Common myeloid progenitor, CD34-positive (primary cell): ENCODE measurements around the gene CFAP43.
"Not testable (repeated sequence)": the region's sequence is repeated elsewhere in the genome, so short reads cannot be mapped to it uniquely, and the experiment has no call there.

ENCODE experiments used
- CTCF ChIA-PET: fragments of 350-600 bp; sonication (Branson Sonifier 250); formaldehyde crosslinking; loops from one replicate; lab custom pipeline; 2021; ENCODE audit warnings: antibody characterized with exemption; lab: Charles Lee
- POLR2A ChIA-PET: fragments of 350-600 bp; sonication (Branson Sonifier 250); formaldehyde crosslinking; loops from one replicate; lab custom pipeline; 2021; ENCODE audit warnings: antibody characterized with exemption; lab: Charles Lee
- DNase-seq, 3 donors: peaks; one replicate each; pipeline versions ENCODE4 v3.0.0 to v3.0.0-alpha.2; 2013
- H3K27ac ChIP-seq, 2 experiments: 1 replicate in 1 of 2; 2 replicates in 1 of 2; pipeline ENCODE4 v1.7.0; 2013; ENCODE audit warnings: inconsistent platforms in 2 of 2, low read length in 2 of 2, mild to moderate bottlenecking in 2 of 2, low read depth in 1 of 2, moderate library complexity in 1 of 2; ENCODE audit not compliant: severe bottlenecking in 2 of 2, insufficient read depth in 1 of 2, poor library complexity in 1 of 2
- H3K27me3 ChIP-seq, 5 experiments: replicated peaks in 2 of 5; 1 replicate in 3 of 5; 2 replicates in 2 of 5; pipeline versions ENCODE4 v1.6.1 to v1.7.0; 2013; ENCODE audit warnings: low read length in 4 of 5, mild to moderate bottlenecking in 2 of 5, moderate library complexity in 2 of 5, inconsistent platforms in 1 of 5; ENCODE audit not compliant: insufficient read depth in 5 of 5, control insufficient read depth in 4 of 5
- H3K36me3 ChIP-seq, 4 experiments: 1 replicate in 2 of 4; 2 replicates in 2 of 4; pipeline versions ENCODE4 v1.6.1 to v1.7.0; 2013; ENCODE audit warnings: low read length in 3 of 4, control low read depth in 1 of 4, mild to moderate bottlenecking in 1 of 4; ENCODE audit not compliant: control insufficient read depth in 4 of 4, insufficient read depth in 4 of 4
- H3K4me1 ChIP-seq, 4 experiments: 1 replicate in 3 of 4; 2 replicates in 1 of 4; pipeline versions ENCODE4 v1.6.1 to v1.7.1; 2013; ENCODE audit warnings: low read length in 3 of 4, mild to moderate bottlenecking in 3 of 4, control low read depth in 1 of 4, inconsistent platforms in 1 of 4, moderate library complexity in 1 of 4; ENCODE audit not compliant: control insufficient read depth in 4 of 4, insufficient read depth in 4 of 4; ENCODE audit errors: control extremely low read depth in 1 of 4
- H3K4me3 ChIP-seq, 7 experiments: 1 replicate in 4 of 7; 2 replicates in 3 of 7; pipeline versions ENCODE4 v1.5.1 to v1.7.0; 2013; ENCODE audit warnings: mild to moderate bottlenecking in 7 of 7, low read length in 6 of 7, moderate library complexity in 6 of 7, inconsistent platforms in 2 of 7, low read depth in 2 of 7, control low read depth in 1 of 7; ENCODE audit not compliant: insufficient read depth in 4 of 7, control insufficient read depth in 1 of 7; ENCODE audit errors: extremely low read depth in 1 of 7
- H3K9me3 ChIP-seq, 5 experiments: 1 replicate in 4 of 5; 2 replicates in 1 of 5; pipeline versions ENCODE4 v1.6.1 to v1.7.1; 2013; ENCODE audit warnings: low read length in 4 of 5, mild to moderate bottlenecking in 2 of 5, inconsistent platforms in 1 of 5, low read depth in 1 of 5, moderate library complexity in 1 of 5; ENCODE audit not compliant: control insufficient read depth in 4 of 5, insufficient read depth in 2 of 5; ENCODE audit errors: control extremely low read depth in 1 of 5
- WGBS: methylation state at CpG from one replicate; pipeline ENCODE4 v1.1.5; 2013; ENCODE audit not compliant: insufficient coverage; 5-methylcytosine and 5-hydroxymethylcytosine counted together

CFAP43 gene

GRCh38 chr10:104253606-104254410 is 21.6 kb upstream of the CFAP43 start:
- DNase-seq, result no peak
- CTCF ChIA-PET, result interaction anchor here (0.9 to 3.9 kb wide), 10 partner anchors 9 to 82 kb away, joined by 3 to 37 read pairs (median 4); no protein-coding TSS in a partner anchor

GRCh38 chr10:104253106-104253505 is 20.9 kb upstream of the CFAP43 start:
- Histone ChIP-seq H3K27ac (no peak overlapping the region), H3K9me3 (no peaks in the 10 kb centered on the region), H3K36me3 (peaks cover 0 to 4% (median 3%) of the 10 kb centered on the region in 4 experiments), H3K4me3 (no peak overlapping the region), H3K27me3 (no peaks in the 10 kb centered on the region), H3K4me1 (peaks cover 11 to 52% (median 32%) of the 10 kb centered on the region in 4 experiments)
- ChIA-PET CTCF (interaction anchor here (1.4 to 3.9 kb wide), 4 partner anchors 10 to 40 kb away, joined by 3 to 37 read pairs (median 8); no protein-coding TSS in a partner anchor), POLR2A (no interaction called here)
- DNase-seq, result no peak
- 90% methylated on average over 2 of the region's 2 CpGs for WGBS

More at GRCh38 chr10:104253606-104254410, 21.6 kb upstream of the CFAP43 start:
- POLR2A ChIA-PET, result interaction anchor here (2.1 kb wide), 1 partner anchor 20 kb away, joined by 13 read pairs; no protein-coding TSS in a partner anchor
- Histone ChIP-seq H3K9me3 (no peaks in the 10 kb centered on the region), H3K4me1 (peaks cover 11 to 50% (median 27%) of the 10 kb centered on the region in 4 experiments), H3K27ac (peak overlapping the region; percentile 69 to 86), H3K4me3 (peak overlapping the region in 6 of 7 experiments; percentile 80 to 93 (median 92)), H3K36me3 (peaks cover 2 to 11% (median 8%) of the 10 kb centered on the region in 4 experiments), H3K27me3 (no peaks in the 10 kb centered on the region)
- 73% methylated on average over 9 of the region's 10 CpGs for WGBS

- H3K4me1 ChIP-seq, result peaks cover 17 to 55% (median 38%) of the 10 kb centered on the region in 4 experiments
- CTCF ChIA-PET, result interaction anchor here (0.9 to 3.9 kb wide), 2 partner anchors 22 to 42 kb away, joined by 3 to 37 read pairs; no protein-coding TSS in a partner anchor
- POLR2A ChIA-PET, result no interaction called here
- H3K9me3 ChIP-seq, result no peaks in the 10 kb centered on the region
- no peak for DNase-seq
- H3K4me3 ChIP-seq, result no peak overlapping the region
- H3K36me3 ChIP-seq, result no peaks in the 10 kb centered on the region
- no peaks in the 10 kb centered on the region for H3K27me3 ChIP-seq
- no peak overlapping the region for H3K27ac ChIP-seq
These were observed 20.2 kb upstream of the CFAP43 start for GRCh38 chr10:104252368-104252767.

- no peak for DNase-seq
- no peaks in the 10 kb centered on the region for H3K27me3 ChIP-seq
- no peaks in the 10 kb centered on the region for H3K36me3 ChIP-seq
- POLR2A ChIA-PET, result no interaction called here
- CTCF ChIA-PET, result no interaction called here
- no peaks in the 10 kb centered on the region for H3K9me3 ChIP-seq
- no CpG with 5 or more reads among the region's 6 CpGs for WGBS
- no peak overlapping the region for H3K27ac ChIP-seq
- no peak overlapping the region for H3K4me3 ChIP-seq
- peaks cover 19 to 57% (median 37%) of the 10 kb centered on the region in 4 experiments for H3K4me1 ChIP-seq
These were observed 19.3 kb upstream of the CFAP43 start for GRCh38 chr10:104251443-104251842.

- Histone ChIP-seq H3K36me3 (no peaks in the 10 kb centered on the region), H3K9me3 (no peaks in the 10 kb centered on the region), H3K4me3 (no peak overlapping the region), H3K27ac (no peak overlapping the region), H3K27me3 (no peaks in the 10 kb centered on the region), H3K4me1 (peaks cover 14 to 56% (median 38%) of the 10 kb centered on the region in 4 experiments)
- DNase-seq, result no peak
- CTCF ChIA-PET, result interaction anchor here (0.7 to 3.0 kb wide), 4 partner anchors 10 to 31 kb away, joined by 3 to 11 read pairs (median 3); no protein-coding TSS in a partner anchor
- POLR2A ChIA-PET, result no interaction called here
- 0% methylated on average over 1 of the region's 1 CpG for WGBS
These were observed 18.2 kb upstream of the CFAP43 start for GRCh38 chr10:104250371-104250770.

GRCh38 chr10:104248931-104249330 is 16.8 kb upstream of the CFAP43 start:
- WGBS, result 94% methylated on average over 11 of the region's 11 CpGs
- H3K36me3 ChIP-seq, DNase-seq, H3K4me3 ChIP-seq, H3K27ac ChIP-seq, H3K27me3 ChIP-seq, POLR2A ChIA-PET, H3K9me3 ChIP-seq: not testable (repeated sequence)
- peaks cover 14 to 48% (median 31%) of the 10 kb centered on the region in 4 experiments for H3K4me1 ChIP-seq
- CTCF ChIA-PET, result interaction anchor here (0.8 to 3.0 kb wide), 7 partner anchors 9 to 42 kb away, joined by 3 to 11 read pairs (median 4); partner anchors contain the start of gene CFAP43
